Epithelial cell of prostate (primary cell): ENCODE results near the gene UBE2E2.
"Not testable (repeated sequence)": the region's sequence is repeated elsewhere in the genome, so short reads cannot be mapped to it uniquely, and the experiment has no call there.

Experiments used
- DNase-seq: peaks from one replicate; pipeline ENCODE4 v3.0.0-alpha.2; 2011; ENCODE audit warnings: low read depth, low spot score
- H3K27ac ChIP-seq: fragments of 450-650 bp; 2 replicates; pipeline ENCODE4 v1.5.1; 2017; ENCODE audit warnings: mild to moderate bottlenecking

UBE2E2 gene

DNA sequence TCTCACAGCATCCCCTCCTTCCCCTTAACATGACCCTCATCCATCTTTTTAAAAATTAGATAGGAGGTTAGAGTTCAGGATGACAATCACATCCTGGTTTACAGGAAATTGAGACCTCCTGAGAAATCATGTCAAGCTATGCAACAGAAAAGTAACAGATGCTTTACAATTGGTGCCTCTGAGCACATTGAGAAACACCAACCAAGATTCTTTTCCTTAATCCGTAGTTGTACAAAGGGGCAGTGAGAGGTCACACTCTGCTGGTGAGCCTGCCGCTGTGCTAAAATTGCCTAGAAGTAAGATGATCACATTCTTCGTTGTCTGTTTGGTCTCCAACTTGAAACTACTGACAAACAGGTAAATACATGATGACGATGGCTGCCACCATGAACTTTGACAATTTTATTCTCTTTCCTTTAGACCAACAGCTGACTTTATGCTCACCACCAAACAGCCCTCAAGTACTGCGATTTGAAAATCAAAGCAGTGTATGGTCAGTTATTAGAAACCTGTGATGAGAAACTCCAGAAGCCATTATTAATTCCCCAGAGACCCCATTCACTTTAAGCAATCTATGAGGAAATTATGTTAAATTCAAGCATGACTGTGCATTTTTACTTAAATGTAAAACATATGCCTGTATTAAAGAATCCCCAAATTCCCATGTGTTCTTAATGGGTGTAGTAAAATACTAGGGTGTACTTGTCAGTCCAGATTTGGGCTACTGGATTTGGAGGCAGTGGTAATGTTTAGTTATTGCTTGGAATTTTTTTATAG is 392.0 kb downstream of the UBE2E2 start:
- H3K27ac ChIP-seq, result no peak overlapping the region
- no peak for DNase-seq

- DNase-seq, result no peak
- no peak overlapping the region for H3K27ac ChIP-seq
Measured at GRCh38 chr3:23595851-23596250, 392.7 kb downstream of the UBE2E2 start.

DNA sequence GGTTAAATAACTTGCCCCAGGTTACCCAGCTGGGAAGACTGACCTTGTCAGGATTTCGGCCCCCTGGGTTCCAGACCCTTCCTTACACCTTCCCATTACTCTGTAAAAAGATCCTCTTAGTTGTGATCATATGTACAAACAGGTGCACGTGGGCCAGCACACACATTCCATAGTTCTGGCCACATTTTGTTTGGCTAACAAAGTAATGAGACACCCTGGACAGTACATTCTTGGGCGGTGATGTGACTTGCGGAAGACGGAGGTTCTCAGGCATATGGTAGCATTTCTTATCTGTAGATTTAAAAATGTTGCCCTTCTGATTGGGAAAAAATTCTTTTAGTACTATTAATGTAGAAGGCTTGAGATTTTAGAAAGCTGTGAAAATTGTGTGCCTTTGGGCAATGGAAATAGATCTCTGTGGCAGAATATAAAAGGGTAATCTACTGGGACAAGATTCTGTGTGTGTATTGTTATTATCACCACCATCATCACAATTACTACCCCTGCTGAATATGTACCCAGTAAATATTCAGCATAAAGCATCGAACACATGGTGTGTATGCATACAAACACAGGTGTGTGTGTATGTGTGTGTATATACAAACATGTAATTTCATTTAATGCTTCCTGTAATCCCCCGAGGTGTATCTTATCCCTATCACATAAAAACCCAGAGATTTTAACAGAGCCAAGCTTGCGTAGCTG is 397.2 kb downstream of the UBE2E2 start:
- DNase-seq, result no peak
- no peak overlapping the region for H3K27ac ChIP-seq

- H3K27ac ChIP-seq, result no peak overlapping the region
- no peak for DNase-seq
Measured at GRCh38 chr3:23601091-23601822, 398.1 kb downstream of the UBE2E2 start.

- no peak for DNase-seq
- H3K27ac ChIP-seq, result no peak overlapping the region
Measured at GRCh38 chr3:23602971-23603370, 399.8 kb downstream of the UBE2E2 start.

GRCh38 chr3:23607184-23607847 is 404.2 kb downstream of the UBE2E2 start:
- DNase-seq, result no peak
- no peak overlapping the region for H3K27ac ChIP-seq

- no peak overlapping the region for H3K27ac ChIP-seq
- DNase-seq, result no peak
Measured at GRCh38 chr3:23608650-23609049, 405.5 kb downstream of the UBE2E2 start.

DNA sequence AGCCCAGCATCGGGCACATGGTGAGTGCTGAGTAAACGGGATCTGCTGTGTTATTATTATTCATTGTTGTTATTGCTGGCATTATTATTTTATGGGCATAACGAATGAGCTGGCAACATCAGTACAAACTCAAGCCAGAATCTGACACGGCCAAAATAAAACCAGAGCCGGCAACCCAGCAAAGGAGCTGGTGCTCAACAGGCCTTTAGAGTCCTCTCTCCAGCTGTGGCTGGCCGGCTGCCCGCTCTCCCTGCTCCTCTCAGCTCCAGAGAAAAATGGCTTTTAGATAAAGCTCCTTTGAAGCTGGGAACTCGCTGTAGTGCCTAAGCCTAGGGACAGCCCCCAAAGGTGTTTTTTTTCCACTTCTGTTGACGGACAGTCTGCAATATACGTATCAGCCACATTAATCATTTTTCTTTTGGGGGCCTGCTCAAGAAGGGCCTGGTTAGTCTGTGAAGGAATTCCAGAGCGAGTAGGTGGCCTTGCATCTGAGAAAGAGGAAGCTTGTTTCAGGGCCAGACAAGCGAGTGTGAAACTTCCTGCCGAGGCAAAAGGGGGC is 408.7 kb downstream of the UBE2E2 start:
- no peak for DNase-seq
- peak overlapping the region; percentile 75 for H3K27ac ChIP-seq

- peak; percentile 33 for DNase-seq
Measured at GRCh38 chr3:23612296-23612891, 409.3 kb downstream of the UBE2E2 start.

DNA sequence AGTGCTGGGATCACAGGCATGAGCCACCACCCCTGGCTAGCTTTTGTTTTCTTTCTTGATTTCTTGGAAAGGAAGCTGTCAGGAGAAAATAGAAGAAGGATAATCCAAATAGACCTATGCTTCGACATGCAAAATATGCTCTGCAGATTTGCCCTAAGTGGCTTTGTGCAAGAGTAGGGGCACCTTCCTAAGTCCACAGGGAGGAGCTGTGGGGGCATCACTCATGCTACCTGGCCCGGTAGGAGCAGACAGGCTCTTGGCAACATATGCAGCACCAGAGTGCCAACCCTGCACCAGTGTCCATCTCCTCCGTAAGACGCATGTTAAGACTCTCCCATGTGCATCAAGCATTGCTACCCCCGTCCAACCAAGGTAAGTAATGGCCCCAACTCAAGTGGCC is 411.9 kb downstream of the UBE2E2 start:
- H3K27ac ChIP-seq, result no peak overlapping the region
- no peak for DNase-seq

More at GRCh38 chr3:23612296-23612891, 409.3 kb downstream of the UBE2E2 start:
- H3K27ac ChIP-seq, result peak overlapping the region; percentile 75

- not testable (repeated sequence) for DNase-seq, H3K27ac ChIP-seq
Measured at GRCh38 chr3:23618475-23618874, 415.3 kb downstream of the UBE2E2 start.

DNA sequence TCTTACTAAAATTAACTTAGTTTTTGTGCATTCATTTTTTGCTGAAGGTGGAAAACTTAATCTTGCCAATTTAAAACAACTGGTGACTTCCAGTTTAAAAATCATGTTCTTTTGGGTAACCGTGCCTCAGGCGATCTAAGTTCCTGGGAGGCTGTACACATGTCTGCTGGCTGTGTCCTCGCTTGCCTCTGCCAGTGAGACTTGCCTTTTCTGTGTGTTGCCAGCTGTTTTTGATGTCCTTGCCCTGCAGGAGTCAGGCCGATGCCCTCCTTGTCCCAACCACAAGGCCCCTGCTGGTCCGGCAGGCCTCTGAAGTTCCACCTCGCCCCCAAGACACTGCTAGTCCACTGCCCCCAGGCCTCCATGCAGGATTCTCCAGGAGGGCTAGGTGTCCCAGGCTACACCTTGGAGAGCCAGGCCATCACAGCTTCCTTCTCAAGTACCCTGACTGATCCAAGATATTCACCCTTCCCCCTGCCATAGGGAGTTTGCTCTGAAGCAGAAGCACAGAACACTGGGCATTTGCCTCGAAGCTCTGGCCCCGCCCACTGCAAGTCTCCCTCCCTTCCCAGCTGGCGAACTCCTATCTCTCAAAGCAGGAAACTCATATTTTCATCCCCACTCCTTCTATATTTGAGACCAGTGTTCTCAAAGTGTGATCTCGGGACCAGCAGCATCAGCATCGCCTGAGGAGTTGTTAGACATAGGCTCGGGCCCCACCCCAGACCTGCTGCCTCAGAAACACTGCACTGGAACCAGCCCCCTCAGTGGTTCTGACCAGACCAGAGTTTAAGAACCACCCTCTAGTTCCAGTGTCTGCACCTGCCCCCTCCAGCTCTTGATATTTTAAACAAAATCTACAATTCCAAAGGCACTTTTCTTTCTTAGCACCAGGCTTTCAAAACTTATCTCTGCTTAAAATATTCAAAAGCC is 416.8 kb downstream of the UBE2E2 start:
- peak overlapping the region; percentile 60 for H3K27ac ChIP-seq
- no peak for DNase-seq

DNA sequence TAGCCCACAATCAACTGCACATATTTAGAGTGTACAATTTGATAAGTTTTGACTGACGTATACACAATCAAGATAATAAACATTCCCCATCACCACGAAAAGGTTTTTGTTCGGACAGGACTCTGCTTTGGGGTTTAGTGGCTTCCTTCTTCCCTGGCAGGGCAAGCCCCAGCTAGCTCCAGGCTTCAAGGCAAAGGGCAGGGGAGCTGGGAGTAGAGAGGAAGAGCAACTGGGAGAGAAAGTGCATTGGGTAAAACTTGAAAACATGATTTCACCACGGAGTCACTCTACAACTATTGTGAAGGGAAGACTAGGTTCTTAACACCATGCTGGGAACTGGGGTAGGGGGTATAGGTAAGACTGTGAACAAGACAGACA is 417.5 kb downstream of the UBE2E2 start:
- H3K27ac ChIP-seq, result peak overlapping the region; percentile 60
- peak; percentile 40 for DNase-seq

DNA sequence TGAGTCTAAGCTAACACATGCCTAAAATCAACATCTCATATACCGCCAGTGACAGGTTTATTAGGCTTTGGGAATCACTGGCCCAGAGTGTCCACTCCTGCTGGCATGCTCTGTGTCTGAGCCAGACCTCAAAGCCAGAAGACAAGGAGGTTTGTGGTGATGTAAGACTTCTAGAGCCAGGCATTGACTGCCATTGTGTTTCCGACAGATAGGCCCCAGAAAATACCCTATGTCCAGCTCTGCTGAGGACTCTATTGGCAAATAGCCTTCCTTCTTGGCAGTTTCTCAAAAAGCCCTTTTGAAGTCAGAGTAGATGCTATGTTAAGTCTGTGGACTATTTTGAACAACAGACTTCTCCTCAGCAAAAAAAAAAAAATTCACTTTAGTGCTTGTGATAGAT is 420.7 kb downstream of the UBE2E2 start:
- no peak overlapping the region for H3K27ac ChIP-seq
- no peak for DNase-seq

GRCh38 chr3:23624305-23624704 is 421.2 kb downstream of the UBE2E2 start:
- H3K27ac ChIP-seq, result no peak overlapping the region
- no peak for DNase-seq

- DNase-seq, result no peak
- no peak overlapping the region for H3K27ac ChIP-seq
Measured at GRCh38 chr3:23626442-23626841, 423.3 kb downstream of the UBE2E2 start.

DNA sequence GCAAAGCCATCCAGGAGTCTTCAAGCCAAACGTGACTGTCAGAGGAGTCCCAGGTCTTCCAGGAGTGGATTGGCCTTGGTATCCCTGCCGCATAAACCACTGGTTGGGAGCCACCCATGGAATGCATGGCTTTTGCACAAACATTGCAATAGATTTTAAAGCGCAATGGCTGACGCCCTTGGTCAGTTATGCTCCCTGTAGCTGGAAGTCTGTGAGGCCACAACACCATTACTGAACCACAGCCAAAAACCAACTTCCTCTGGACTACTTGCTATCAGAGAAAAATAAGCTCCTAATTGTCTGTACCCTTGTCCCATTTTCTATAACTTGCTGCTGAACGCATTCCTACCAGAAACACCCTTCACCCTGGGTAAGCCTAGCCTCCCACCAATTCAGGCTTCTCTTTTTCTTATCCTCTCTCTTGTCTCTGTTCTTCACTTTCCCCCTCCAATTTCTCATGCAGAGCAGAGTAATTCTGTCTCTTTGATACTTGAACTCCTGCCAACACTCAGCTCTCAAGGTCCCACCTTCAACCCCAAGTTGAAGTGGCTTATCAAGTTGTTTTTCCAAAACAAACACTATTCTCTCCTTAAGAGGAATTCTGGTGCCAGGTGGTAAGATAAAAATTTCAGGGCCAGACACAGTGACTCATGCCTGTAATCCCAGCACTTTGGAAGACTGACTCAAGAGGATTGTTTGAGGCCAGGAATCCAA is 426.2 kb downstream of the UBE2E2 start:
- no peak overlapping the region for H3K27ac ChIP-seq
- DNase-seq, result no peak

GRCh38 chr3:23633261-23633960 is 430.3 kb downstream of the UBE2E2 start:
- DNase-seq, result no peak
- no peak overlapping the region for H3K27ac ChIP-seq
